GM12878 (cell line): Measurements from ENCODE around the gene SCYL3. TPM values are rescaled to one million over a fixed set of nuclear protein-coding genes. Genes with fewer than 3 reads are reported as not detected.

Experiments used
- ATAC-seq: fragments of 200-7000 bp; cut with Tn5 transposase; 3 replicates; pipeline ENCODE4 v1.9.1; 2020; ENCODE audit warnings: mild to moderate bottlenecking, moderate library complexity
- BruUV-seq: library from RNA; stranded (reverse); fragments of 400-500 nt; replicated peaks from 2 replicates; lab custom pipeline; 2021; lab: Mats Ljungman, UMichigan
- CTCF ChIA-PET: fragments of 300-600 bp; sonication (Branson Sonifier 250); formaldehyde crosslinking; extraction: SDS; loops from one replicate; lab custom pipeline; 2021; ENCODE audit warnings: inconsistent platforms; lab: Yijun Ruan, JAX
- POLR2A ChIA-PET: fragments of 350-600 bp; formaldehyde crosslinking; extraction: SDS; loops from one replicate; lab custom pipeline; 2021; ENCODE audit warnings: inconsistent platforms; lab: Charles Lee
- RAD21 ChIA-PET: fragments of 300-600 bp; sonication (Branson Sonifier 250); formaldehyde crosslinking; loops from one replicate; lab custom pipeline; 2023; ENCODE audit warnings: antibody characterized with exemption; ENCODE audit not compliant: unreplicated experiment; lab: Charles Lee
- SMC1A ChIA-PET: fragments of 300-600 bp; sonication (Branson Sonifier 250); formaldehyde crosslinking; loops from one replicate; lab custom pipeline; 2023; ENCODE audit not compliant: unreplicated experiment, uncharacterized antibody; lab: Charles Lee
- DNase-seq: peaks from one replicate; pipeline ENCODE4 v3.0.0-alpha.2; 2011; ENCODE audit warnings: low read depth, low spot score
- FAIRE-seq: peaks from 3 replicates; lab custom pipeline; 2011; peaks lifted over from hg19 to GRCh38; lab: Jason Lieb, UNC
- H2AFZ ChIP-seq: 2 replicates; pipeline ENCODE4 v1.6.0; 2011; ENCODE audit warnings: low read depth, low read length, control low read depth; ENCODE audit not compliant: control insufficient read depth
- H3K27ac ChIP-seq: 2 replicates; pipeline ENCODE4 v1.5.1; 2011; ENCODE audit warnings: control low read depth; ENCODE audit not compliant: control insufficient read depth, insufficient read depth
- H3K27me3 ChIP-seq, 2 experiments: replicated peaks in 1 of 2; 2 replicates each; pipeline versions ENCODE4 v1.6.0 to v1.6.1; 2011; ENCODE audit warnings: low read length in 1 of 2; ENCODE audit not compliant: control insufficient read depth in 2 of 2, insufficient read depth in 2 of 2
- H3K36me3 ChIP-seq, 2 experiments: 2 replicates each; pipeline ENCODE4 v1.5.1; 2011; ENCODE audit warnings: low read length in 1 of 2; ENCODE audit not compliant: control insufficient read depth in 2 of 2, insufficient read depth in 2 of 2
- H3K4me1 ChIP-seq: 2 replicates; pipeline ENCODE4 v1.6.1; 2011; ENCODE audit warnings: mild to moderate bottlenecking, low read length, moderate library complexity, mixed read lengths; ENCODE audit not compliant: control insufficient read depth, insufficient read depth
- H3K4me2 ChIP-seq: 2 replicates; pipeline ENCODE4 v1.6.0; 2011; ENCODE audit warnings: control low read depth; ENCODE audit not compliant: control insufficient read depth, insufficient read depth
- H3K4me3 ChIP-seq: fragments of 200-600 bp; sonication (generic); 2 replicates; pipeline ENCODE4 v1.5.1; 2016
- H3K79me2 ChIP-seq: 2 replicates; pipeline ENCODE4 v1.6.0; 2011; ENCODE audit warnings: low read length; ENCODE audit not compliant: control insufficient read depth, insufficient read depth
- H3K9ac ChIP-seq: 2 replicates; pipeline ENCODE4 v1.8.0; 2011; ENCODE audit warnings: low read length, control low read depth, mixed read lengths; ENCODE audit not compliant: control insufficient read depth, insufficient read depth
- H3K9me3 ChIP-seq: replicated peaks from 3 replicates; pipeline ENCODE4 v1.5.1; 2011; ENCODE audit warnings: mild to moderate bottlenecking, low read length; ENCODE audit not compliant: control insufficient read depth, insufficient read depth
- H4K20me1 ChIP-seq: 2 replicates; pipeline ENCODE4 v1.6.0; 2011; ENCODE audit not compliant: control insufficient read depth, insufficient read depth
- BCL11A ChIP-seq: IDR thresholded peaks from 2 replicates; pipeline ENCODE4 v1.6.1; 2011; ENCODE audit warnings: low read depth, low read length
- CBX5 ChIP-seq: sonication (generic); IDR thresholded peaks from 2 replicates; pipeline ENCODE4 v1.6.1; 2016; ENCODE audit warnings: low read depth, moderate library complexity, mild to moderate bottlenecking, inconsistent platforms
- DPF2 ChIP-seq: fragments of 450-650 bp; IDR thresholded peaks from 2 replicates; pipeline ENCODE4 v1.6.1; 2017; ENCODE audit warnings: mild to moderate bottlenecking
- EED ChIP-seq: sonication (generic); IDR thresholded peaks from 2 replicates; pipeline ENCODE4 v1.6.1; 2016; ENCODE audit warnings: antibody characterized with exemption, low read depth
- GABPA ChIP-seq: IDR thresholded peaks from 2 replicates; pipeline ENCODE4 v1.6.1; 2014; ENCODE audit warnings: antibody characterized with exemption, low read depth, mild to moderate bottlenecking, inconsistent platforms
- HDGF ChIP-seq: fragments of 450-650 bp; IDR thresholded peaks from 2 replicates; pipeline ENCODE4 v1.6.1; 2016; ENCODE audit warnings: antibody characterized with exemption
- KLF5 ChIP-seq: fragments of 450-650 bp; IDR thresholded peaks from 2 replicates; pipeline ENCODE4 v1.6.1; 2014; ENCODE audit warnings: mild to moderate bottlenecking; ENCODE audit not compliant: partially characterized antibody
- NR2C2 ChIP-seq: IDR thresholded peaks from 2 replicates; pipeline ENCODE4 v1.6.1; 2011; ENCODE audit warnings: borderline replicate concordance, low read depth; ENCODE audit not compliant: control insufficient read depth, insufficient read length
- RAD51 ChIP-seq: fragments of 450-650 bp; IDR thresholded peaks from 2 replicates; pipeline ENCODE4 v1.6.1; 2016; ENCODE audit warnings: moderate library complexity, mild to moderate bottlenecking, inconsistent platforms
- RELA ChIP-seq: fragments of 450-650 bp; IDR thresholded peaks from 2 replicates; pipeline ENCODE4 v1.8.0; 2014; ENCODE audit warnings: borderline replicate concordance; ENCODE audit not compliant: partially characterized antibody
- SIX5 ChIP-seq: IDR thresholded peaks from 2 replicates; pipeline ENCODE4 v1.6.1; 2011; ENCODE audit warnings: mild to moderate bottlenecking, low read depth, low read length, moderate library complexity; ENCODE audit not compliant: severe bottlenecking
- YBX1 ChIP-seq: fragments of 450-650 bp; IDR thresholded peaks from 2 replicates; pipeline ENCODE4 v1.6.1; 2016; ENCODE audit warnings: antibody characterized with exemption
- ZNF207 ChIP-seq: fragments of 450-650 bp; IDR thresholded peaks from 2 replicates; pipeline ENCODE4 v1.6.1; 2014; ENCODE audit warnings: antibody characterized with exemption, mild to moderate bottlenecking, borderline replicate concordance
- ZNF217 ChIP-seq: fragments of 450-650 bp; IDR thresholded peaks from 2 replicates; pipeline ENCODE4 v1.6.1; 2017; ENCODE audit warnings: antibody characterized with exemption, mild to moderate bottlenecking
- ZZZ3 ChIP-seq: IDR thresholded peaks from 2 replicates; pipeline ENCODE4 v1.6.1; 2011; ENCODE audit warnings: low read depth; ENCODE audit not compliant: control insufficient read depth, insufficient read length
- in situ Hi-C: fragments of 300-500 bp; cut with MboI; formaldehyde crosslinking; loops from 9 replicates; pipeline ENCODE4 v1.14.3; 2018; ENCODE audit warnings: mixed read lengths
- intact Hi-C: fragments of 100-400 bp; cut with micrococcal nuclease; formaldehyde crosslinking; loops from one replicate; pipeline ENCODE4 v1.14.2; 2022; ENCODE audit not compliant: unreplicated experiment
- polyA plus RNA-seq, 11 experiments: library from polyadenylated mRNA; depleted of rRNA in 4 of 11; unstranded in 6 of 11; stranded (reverse) in 5 of 11; fragments of >200 nt; fragmentation: Nextera tagmentation in 4 of 11; fragmentation: Illumina TruSeq in 1 of 11; extraction: Ambion mirVana in 4 of 11; extraction: Trizol in 1 of 11; gene quantifications; 1 replicate in 1 of 11; 2 replicates in 10 of 11; pipeline versions ENCODE4 v1.2.1 to v1.2.3, GENCODE V29; 2011 to 2016; ENCODE audit warnings: inconsistent platforms in 2 of 11, missing spikeins in 2 of 11, low read depth in 1 of 11
- total RNA-seq, 4 experiments: library from RNA; depleted of rRNA in 3 of 4; stranded (reverse); fragments of >200 nt in 3 of 4; fragmentation: Illumina TruSeq in 1 of 4; extraction: Trizol in 1 of 4; gene quantifications; 2 replicates each; pipeline versions ENCODE4 v1.2.1 to v1.2.3, GENCODE V29; 2013 to 2021
- TF ChIP-seq, protein P1 (sequence below): fragments of 450-650 bp; IDR thresholded peaks from 2 replicates; pipeline ENCODE4 v1.6.1; 2017; ENCODE audit warnings: low read depth, mild to moderate bottlenecking, moderate library complexity
- TF ChIP-seq, protein P2 (sequence below): IDR thresholded peaks from 2 replicates; pipeline ENCODE4 v1.6.1; 2012; ENCODE audit warnings: mild to moderate bottlenecking, low read depth, low read length

Gene SCYL3
- total and polyA plus RNA-seq, 10 of the 15 experiments (the other 5 are each of a cell fraction or from before 2014, with no cell fraction given): 4.3 to 14.3 (median 10.3) TPM

DNA sequence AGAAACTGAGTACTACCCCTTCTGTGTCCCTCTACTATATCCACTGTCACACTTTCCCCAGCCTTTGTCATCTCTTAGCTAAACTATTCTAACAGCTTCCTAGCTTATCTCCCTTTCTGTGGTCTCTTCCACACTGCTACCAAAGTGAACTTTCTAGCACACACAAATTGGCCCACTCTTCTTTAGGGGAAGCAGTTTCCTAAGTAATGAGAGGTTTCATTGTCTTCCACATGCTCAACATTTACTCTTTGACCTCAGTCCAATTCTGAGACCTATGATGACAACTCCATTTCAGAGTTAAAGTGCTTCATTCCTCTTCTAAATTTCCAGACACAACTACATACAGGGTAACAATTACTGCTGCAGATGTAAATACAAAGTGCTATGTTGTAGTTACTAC lies 32.9 kb downstream of the SCYL3 start:
- ATAC-seq (no peak), FAIRE-seq (no peak), DNase-seq (no peak)
- H3K79me2 ChIP-seq: no peaks in the 10 kb centered on the region
- no peaks in the 10 kb centered on the region for H3K27me3 ChIP-seq
- in situ Hi-C loops (no loop called here), intact Hi-C loops (no loop called here)
- ChIA-PET RAD21 (no interaction called here), SMC1A (interaction anchor here (1.9 kb wide), 1 partner anchor 14 kb away, joined by 4 read pairs; no protein-coding TSS in a partner anchor), CTCF (no interaction called here), POLR2A (no interaction called here)
- TF ChIP-seq HDGF (no peak), ZNF207 (no peak), EED (no peak), ZNF217 (no peak), KLF5 (no peak), ZZZ3 (no peak), RELA (no peak), CBX5 (no peak), DPF2 (no peak), GABPA (no peak), SIX5 (no peak), NR2C2 (no peak), RAD51 (no peak), YBX1 (no peak), BCL11A (no peak)
- TF ChIP-seq, protein P1, sequence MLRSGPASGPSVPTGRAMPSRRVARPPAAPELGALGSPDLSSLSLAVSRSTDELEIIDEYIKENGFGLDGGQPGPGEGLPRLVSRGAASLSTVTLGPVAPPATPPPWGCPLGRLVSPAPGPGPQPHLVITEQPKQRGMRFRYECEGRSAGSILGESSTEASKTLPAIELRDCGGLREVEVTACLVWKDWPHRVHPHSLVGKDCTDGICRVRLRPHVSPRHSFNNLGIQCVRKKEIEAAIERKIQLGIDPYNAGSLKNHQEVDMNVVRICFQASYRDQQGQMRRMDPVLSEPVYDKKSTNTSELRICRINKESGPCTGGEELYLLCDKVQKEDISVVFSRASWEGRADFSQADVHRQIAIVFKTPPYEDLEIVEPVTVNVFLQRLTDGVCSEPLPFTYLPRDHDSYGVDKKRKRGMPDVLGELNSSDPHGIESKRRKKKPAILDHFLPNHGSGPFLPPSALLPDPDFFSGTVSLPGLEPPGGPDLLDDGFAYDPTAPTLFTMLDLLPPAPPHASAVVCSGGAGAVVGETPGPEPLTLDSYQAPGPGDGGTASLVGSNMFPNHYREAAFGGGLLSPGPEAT: no peak
- TF ChIP-seq, protein P2, sequence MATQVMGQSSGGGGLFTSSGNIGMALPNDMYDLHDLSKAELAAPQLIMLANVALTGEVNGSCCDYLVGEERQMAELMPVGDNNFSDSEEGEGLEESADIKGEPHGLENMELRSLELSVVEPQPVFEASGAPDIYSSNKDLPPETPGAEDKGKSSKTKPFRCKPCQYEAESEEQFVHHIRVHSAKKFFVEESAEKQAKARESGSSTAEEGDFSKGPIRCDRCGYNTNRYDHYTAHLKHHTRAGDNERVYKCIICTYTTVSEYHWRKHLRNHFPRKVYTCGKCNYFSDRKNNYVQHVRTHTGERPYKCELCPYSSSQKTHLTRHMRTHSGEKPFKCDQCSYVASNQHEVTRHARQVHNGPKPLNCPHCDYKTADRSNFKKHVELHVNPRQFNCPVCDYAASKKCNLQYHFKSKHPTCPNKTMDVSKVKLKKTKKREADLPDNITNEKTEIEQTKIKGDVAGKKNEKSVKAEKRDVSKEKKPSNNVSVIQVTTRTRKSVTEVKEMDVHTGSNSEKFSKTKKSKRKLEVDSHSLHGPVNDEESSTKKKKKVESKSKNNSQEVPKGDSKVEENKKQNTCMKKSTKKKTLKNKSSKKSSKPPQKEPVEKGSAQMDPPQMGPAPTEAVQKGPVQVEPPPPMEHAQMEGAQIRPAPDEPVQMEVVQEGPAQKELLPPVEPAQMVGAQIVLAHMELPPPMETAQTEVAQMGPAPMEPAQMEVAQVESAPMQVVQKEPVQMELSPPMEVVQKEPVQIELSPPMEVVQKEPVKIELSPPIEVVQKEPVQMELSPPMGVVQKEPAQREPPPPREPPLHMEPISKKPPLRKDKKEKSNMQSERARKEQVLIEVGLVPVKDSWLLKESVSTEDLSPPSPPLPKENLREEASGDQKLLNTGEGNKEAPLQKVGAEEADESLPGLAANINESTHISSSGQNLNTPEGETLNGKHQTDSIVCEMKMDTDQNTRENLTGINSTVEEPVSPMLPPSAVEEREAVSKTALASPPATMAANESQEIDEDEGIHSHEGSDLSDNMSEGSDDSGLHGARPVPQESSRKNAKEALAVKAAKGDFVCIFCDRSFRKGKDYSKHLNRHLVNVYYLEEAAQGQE: no peak
- H3K9ac ChIP-seq: no peak overlapping the region
- no peaks in the 10 kb centered on the region for H3K9me3 ChIP-seq
- H4K20me1 ChIP-seq: no peaks in the 10 kb centered on the region
- H3K4me3 ChIP-seq: no peak overlapping the region
- no peak overlapping the region for H3K27ac ChIP-seq
- H3K4me2 ChIP-seq: no peak overlapping the region
- H2AFZ ChIP-seq: no peak overlapping the region
- H3K36me3 ChIP-seq: peaks cover 6 to 42% of the 10 kb centered on the region in 2 experiments
- no peaks in the 10 kb centered on the region; the same call in 1 of the 2 replicates for H3K4me1 ChIP-seq
- no TSS peak for BruUV-seq
